ENCODE data around the gene PDX1. TPM values are rescaled to one million over a fixed set of nuclear protein-coding genes. Genes with fewer than 3 reads are reported as not detected.

PDX1 gene
- polyA plus RNA-seq, 4 donors, result not detected

GRCh38 chr13:27969082-27969865 is 49.5 kb downstream of the PDX1 start, which contains the start of gene CDX2:
Gene CDX2 (minus strand): TSS chr13:27969315. CDS start chr13:27969006, 309 bp downstream.
- DNase-seq (ENCODE audit: low read depth in 4 of 4, low spot score in 3 of 4), result no peak

GRCh38 chr13:27969866-27970229 is 50.0 kb downstream of the PDX1 start:
- DNase-seq (ENCODE audit: low read depth in 4 of 4, low spot score in 3 of 4), result no peak

- DNase-seq (ENCODE audit: low read depth in 4 of 4, low spot score in 3 of 4), result no peak
These were observed 50.8 kb downstream of the PDX1 start for GRCh38 chr13:27970382-27971235.

- DNase-seq (ENCODE audit: low read depth in 4 of 4, low spot score in 3 of 4), result no peak
These were observed 51.4 kb downstream of the PDX1 start for GRCh38 chr13:27971236-27971645.

- DNase-seq (ENCODE audit: low read depth in 4 of 4, low spot score in 3 of 4), result no peak
These were observed 52.1 kb downstream of the PDX1 start for GRCh38 chr13:27971776-27972477.

GRCh38 chr13:27972478-27972820 is 52.6 kb downstream of the PDX1 start:
- no peak for DNase-seq (ENCODE audit: low read depth in 4 of 4, low spot score in 3 of 4)

- DNase-seq (ENCODE audit: low read depth in 4 of 4, low spot score in 3 of 4), result no peak
These were observed 53.5 kb downstream of the PDX1 start for GRCh38 chr13:27973291-27973690.

- no peak for DNase-seq (ENCODE audit: low read depth in 4 of 4, low spot score in 3 of 4)
These were observed 54.3 kb downstream of the PDX1 start for GRCh38 chr13:27973961-27974662.

Other genes with a start within 250 kb of the PDX1 start
- gene GSX1, start 127.5 kb upstream of the PDX1 start, polyA plus RNA-seq (ENCODE audit: insufficient read length in 4 of 4), result not detected
- gene CDX2, start 49.3 kb downstream of the PDX1 start, polyA plus RNA-seq (ENCODE audit: insufficient read length in 4 of 4), result not detected
- not detected for gene URAD, start 68.7 kb downstream of the PDX1 start, polyA plus RNA-seq (ENCODE audit: insufficient read length in 4 of 4)
- gene FLT3, start 180.6 kb downstream of the PDX1 start, polyA plus RNA-seq (ENCODE audit: insufficient read length in 4 of 4), result under 1 TPM; 0.19 to 0.58 (median 0.27) TPM
- gene PAN3, start 218.5 kb downstream of the PDX1 start, polyA plus RNA-seq (ENCODE audit: insufficient read length in 4 of 4), result 10 to 100 TPM; 42.3 to 61.1 (median 55.7) TPM